GM12801 (cell line): Measurements from ENCODE around the gene PRR33.

ENCODE experiments used
- CTCF ChIP-seq: IDR thresholded peaks from one replicate; pipeline ENCODE4 v1.5.1; 2011; ENCODE audit warnings: control low read depth; ENCODE audit not compliant: insufficient read length; ENCODE audit errors: extremely low read depth

PRR33 gene

GRCh38 chr11:1839204-1839923, 52.3 kb downstream of the PRR33 start:
- no peak for TF ChIP-seq CTCF

GRCh38 chr11:1838426-1839144, 53.1 kb downstream of the PRR33 start, which contains the start of gene TNNI2:
TSS of gene TNNI2 (plus strand) at chr11:1838981. CDS start at chr11:1839697, 716 bp downstream.
- TF ChIP-seq CTCF, result no peak
